ENCODE data around the gene TMEM186. TPM values are rescaled to one million over a fixed set of nuclear protein-coding genes. Genes with fewer than 3 reads are reported as not detected.

Gene TMEM186
- total and polyA plus RNA-seq, 2 experiments from 2014 or later: 8.3 to 14.8 TPM

- Histone ChIP-seq H2AFZ (no peak overlapping the region), H3K27ac (ENCODE audit: low read depth) (no peak overlapping the region), H3K27me3 (ENCODE audit: insufficient read depth) (no peaks in the 10 kb centered on the region), H3K79me2 (replicated peaks; ENCODE audit: insufficient read depth) (peaks cover 13% of the 10 kb centered on the region), H4K20me1 (replicated peaks; ENCODE audit: insufficient read depth) (peaks cover 9% of the 10 kb centered on the region), H3K4me2 (no peak overlapping the region), H3K36me3 (ENCODE audit: insufficient read depth) (peaks cover 69% of the 10 kb centered on the region), H3K4me1 (ENCODE audit: insufficient read depth) (no peaks in the 10 kb centered on the region), H3F3A (replicated peaks; ENCODE audit: low read depth) (peaks cover 20% of the 10 kb centered on the region; the same call in 1 of the 2 replicates), H3K9me2 (ENCODE audit: insufficient read depth) (no peaks in the 10 kb centered on the region), H3K4me3 (no peak overlapping the region)
- no peak overlapping the region for H3K27ac Mint-ChIP-seq
- TF ChIP-seq ZNF462 (CRISPR knock-in tag; IDR thresholded peaks at IDR 0.05) (no peak), POLR2AphosphoS5 (IDR thresholded peaks at IDR 0.05; ENCODE audit: low read depth) (no peak), ZNF114 (CRISPR knock-in tag; IDR thresholded peaks at IDR 0.05) (no peak), EZH2phosphoT487 (IDR thresholded peaks at IDR 0.05; ENCODE audit: unreplicated experiment) (no peak), CREB1 (CRISPR knock-in tag; IDR thresholded peaks at IDR 0.05; ENCODE audit: low read depth) (no peak), EZH2 (IDR thresholded peaks at IDR 0.05; ENCODE audit: low read depth, unreplicated experiment) (no peak), ETS1 (IDR thresholded peaks at IDR 0.05) (no peak), JUNB (IDR thresholded peaks at IDR 0.05; ENCODE audit: unreplicated experiment) (no peak), NANOG (IDR thresholded peaks at IDR 0.05; ENCODE audit: borderline replicate concordance) (no peak), REST (IDR thresholded peaks at IDR 0.05; ENCODE audit: unreplicated experiment) (no peak), CTCF (conservative IDR thresholded peaks at IDR 0.05; ENCODE audit: low read depth in 2 of 2) (no peak), ZNF331 (CRISPR knock-in tag; IDR thresholded peaks at IDR 0.05; ENCODE audit: low read depth) (no peak), STAT1 (IDR thresholded peaks at IDR 0.05; ENCODE audit: unreplicated experiment) (no peak)
- peaks cover 2% of the 10 kb centered on the region; the same call in 1 of the 3 replicates for H3K4me1 Mint-ChIP-seq
- ATAC-seq: no peak
- H3K36me3 Mint-ChIP-seq (ENCODE audit: low read depth): peaks cover 94% of the 10 kb centered on the region
- DNase-seq (ENCODE audit: low spot score): no peak
- peaks cover 4% of the 10 kb centered on the region for H3K27me3 Mint-ChIP-seq (ENCODE audit: insufficient read depth, low read depth, poor library complexity)
- H3K9me3 Mint-ChIP-seq: no peaks in the 10 kb centered on the region
- no peak overlapping the region for H3K4me3 Mint-ChIP-seq
Observed at GRCh38 chr16:8814095-8814806, 16.8 kb upstream of the TMEM186 start.

Measured in GM23338 (cell line).